Panc1 (cell line): ENCODE measurements around the gene PCCA.

Experiments used
- CTCF ChIP-seq: fragments of 450-650 bp; IDR thresholded peaks from 2 replicates; pipeline ENCODE4 v1.5.1; 2017; ENCODE audit warnings: mild to moderate bottlenecking
- POLR2AphosphoS5 ChIP-seq: IDR thresholded peaks from 2 replicates; pipeline ENCODE4 v1.6.1; 2012; ENCODE audit warnings: mild to moderate bottlenecking, low read depth, low read length, moderate library complexity
- REST ChIP-seq, 2 experiments: IDR thresholded peaks; 2 replicates each; pipeline ENCODE4 v1.6.1; 2011 to 2012; ENCODE audit warnings: low read depth in 2 of 2, control low read depth in 1 of 2, low read length in 1 of 2, mild to moderate bottlenecking in 1 of 2, moderate library complexity in 1 of 2; ENCODE audit not compliant: insufficient read depth in 1 of 2
- SIN3A ChIP-seq: IDR thresholded peaks from 2 replicates; pipeline ENCODE4 v1.6.1; 2012; ENCODE audit warnings: low read depth, mild to moderate bottlenecking, low read length, moderate library complexity, borderline replicate concordance; ENCODE audit not compliant: insufficient read depth
- TCF7L2 ChIP-seq: IDR thresholded peaks from 2 replicates; pipeline ENCODE4 v1.6.1; 2011; ENCODE audit warnings: mild to moderate bottlenecking, low read depth, low read length, inconsistent platforms

GRCh38 chr13:100247937-100248336 lies 159.0 kb downstream of the PCCA start:
- TF ChIP-seq TCF7L2: no peak
- no peak for TF ChIP-seq CTCF
- no peak for TF ChIP-seq POLR2AphosphoS5
- no peak for TF ChIP-seq REST (IDR thresholded peaks at IDR 0.05; ENCODE audit: insufficient read depth in 1 of 2, low read depth in 2 of 2, low read length in 1 of 2)
- no peak for TF ChIP-seq SIN3A
